GM12878 (cell line): ENCODE results near the gene NAALADL2.

Source experiments
- CHD2 ChIP-seq: IDR thresholded peaks from 2 replicates; pipeline ENCODE4 v1.6.1; 2011; ENCODE audit warnings: low read depth, low read length, improper control_type of control experiment, borderline replicate concordance
- FOXM1 ChIP-seq: IDR thresholded peaks from 2 replicates; pipeline ENCODE4 v1.6.1; 2012; ENCODE audit warnings: low read depth, mild to moderate bottlenecking, inconsistent platforms, low read length, moderate library complexity
- GATAD2B ChIP-seq: fragments of 450-650 bp; conservative IDR thresholded peaks from 2 replicates; pipeline ENCODE4 v1.6.1; 2017; ENCODE audit warnings: low read depth, mild to moderate bottlenecking, moderate library complexity
- NRF1 ChIP-seq: conservative IDR thresholded peaks from 2 replicates; pipeline ENCODE4 v1.6.1; 2011; ENCODE audit warnings: mild to moderate bottlenecking, low read depth, low read length, improper control_type of control experiment
- POLR2A ChIP-seq: IDR thresholded peaks from 2 replicates; pipeline ENCODE4 v1.6.1; 2011; ENCODE audit warnings: low read depth, mild to moderate bottlenecking, low read length
- ZNF24 ChIP-seq: fragments of 450-650 bp; IDR thresholded peaks from 2 replicates; pipeline ENCODE4 v1.6.1; 2017; ENCODE audit warnings: antibody characterized with exemption, mild to moderate bottlenecking
- TF ChIP-seq, protein P1 (sequence below), 3 experiments: IDR thresholded peaks in 2 of 3; conservative IDR thresholded peaks in 1 of 3; 2 replicates each; pipeline ENCODE4 v1.5.1; 2011; ENCODE audit warnings: low read depth in 3 of 3, low read length in 3 of 3, mild to moderate bottlenecking in 3 of 3, control low read depth in 2 of 3, moderate library complexity in 2 of 3, inconsistent platforms in 1 of 3, mixed read lengths in 1 of 3; ENCODE audit not compliant: control insufficient read depth in 2 of 3, insufficient read depth in 1 of 3; ENCODE audit errors: extremely low read depth in 1 of 3
- TF ChIP-seq, protein P2 (sequence below): IDR thresholded peaks from 2 replicates; pipeline ENCODE4 v1.6.1; 2012; ENCODE audit warnings: mild to moderate bottlenecking, low read depth, low read length

DNA sequence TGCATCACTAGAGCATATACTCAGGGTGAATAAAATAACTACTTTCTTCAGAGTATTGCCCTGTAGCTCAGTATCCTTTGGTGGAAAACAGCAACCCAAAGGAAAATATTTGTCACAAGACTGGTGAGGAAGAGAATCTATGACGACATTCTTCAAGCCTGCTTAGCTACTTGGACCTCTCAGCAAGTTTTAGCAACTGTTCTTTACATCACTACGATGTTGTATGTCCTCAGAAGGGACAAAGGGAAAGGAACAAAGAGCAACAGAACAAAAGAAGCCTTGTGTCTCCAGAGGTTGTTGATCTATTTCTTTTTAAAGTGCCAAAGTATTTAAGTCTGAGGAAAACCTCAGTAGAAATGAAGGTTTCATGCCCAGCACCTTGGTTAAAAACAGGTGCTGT, 746.7 kb downstream of the NAALADL2 start:
- TF ChIP-seq, protein P1, sequence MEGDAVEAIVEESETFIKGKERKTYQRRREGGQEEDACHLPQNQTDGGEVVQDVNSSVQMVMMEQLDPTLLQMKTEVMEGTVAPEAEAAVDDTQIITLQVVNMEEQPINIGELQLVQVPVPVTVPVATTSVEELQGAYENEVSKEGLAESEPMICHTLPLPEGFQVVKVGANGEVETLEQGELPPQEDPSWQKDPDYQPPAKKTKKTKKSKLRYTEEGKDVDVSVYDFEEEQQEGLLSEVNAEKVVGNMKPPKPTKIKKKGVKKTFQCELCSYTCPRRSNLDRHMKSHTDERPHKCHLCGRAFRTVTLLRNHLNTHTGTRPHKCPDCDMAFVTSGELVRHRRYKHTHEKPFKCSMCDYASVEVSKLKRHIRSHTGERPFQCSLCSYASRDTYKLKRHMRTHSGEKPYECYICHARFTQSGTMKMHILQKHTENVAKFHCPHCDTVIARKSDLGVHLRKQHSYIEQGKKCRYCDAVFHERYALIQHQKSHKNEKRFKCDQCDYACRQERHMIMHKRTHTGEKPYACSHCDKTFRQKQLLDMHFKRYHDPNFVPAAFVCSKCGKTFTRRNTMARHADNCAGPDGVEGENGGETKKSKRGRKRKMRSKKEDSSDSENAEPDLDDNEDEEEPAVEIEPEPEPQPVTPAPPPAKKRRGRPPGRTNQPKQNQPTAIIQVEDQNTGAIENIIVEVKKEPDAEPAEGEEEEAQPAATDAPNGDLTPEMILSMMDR (IDR thresholded peaks at IDR 0.05 in 2 of 3, conservative IDR thresholded peaks at IDR 0.05 in 1 of 3; ENCODE audit: control insufficient read depth in 2 of 3, extremely low read depth in 1 of 3, insufficient read depth in 1 of 3, low read depth in 3 of 3, low read length in 3 of 3), result no peak
- no peak for TF ChIP-seq ZNF24
- no peak for TF ChIP-seq CHD2
- no peak for TF ChIP-seq NRF1
- no peak for TF ChIP-seq POLR2A
- TF ChIP-seq FOXM1, result no peak
- TF ChIP-seq, protein P2, sequence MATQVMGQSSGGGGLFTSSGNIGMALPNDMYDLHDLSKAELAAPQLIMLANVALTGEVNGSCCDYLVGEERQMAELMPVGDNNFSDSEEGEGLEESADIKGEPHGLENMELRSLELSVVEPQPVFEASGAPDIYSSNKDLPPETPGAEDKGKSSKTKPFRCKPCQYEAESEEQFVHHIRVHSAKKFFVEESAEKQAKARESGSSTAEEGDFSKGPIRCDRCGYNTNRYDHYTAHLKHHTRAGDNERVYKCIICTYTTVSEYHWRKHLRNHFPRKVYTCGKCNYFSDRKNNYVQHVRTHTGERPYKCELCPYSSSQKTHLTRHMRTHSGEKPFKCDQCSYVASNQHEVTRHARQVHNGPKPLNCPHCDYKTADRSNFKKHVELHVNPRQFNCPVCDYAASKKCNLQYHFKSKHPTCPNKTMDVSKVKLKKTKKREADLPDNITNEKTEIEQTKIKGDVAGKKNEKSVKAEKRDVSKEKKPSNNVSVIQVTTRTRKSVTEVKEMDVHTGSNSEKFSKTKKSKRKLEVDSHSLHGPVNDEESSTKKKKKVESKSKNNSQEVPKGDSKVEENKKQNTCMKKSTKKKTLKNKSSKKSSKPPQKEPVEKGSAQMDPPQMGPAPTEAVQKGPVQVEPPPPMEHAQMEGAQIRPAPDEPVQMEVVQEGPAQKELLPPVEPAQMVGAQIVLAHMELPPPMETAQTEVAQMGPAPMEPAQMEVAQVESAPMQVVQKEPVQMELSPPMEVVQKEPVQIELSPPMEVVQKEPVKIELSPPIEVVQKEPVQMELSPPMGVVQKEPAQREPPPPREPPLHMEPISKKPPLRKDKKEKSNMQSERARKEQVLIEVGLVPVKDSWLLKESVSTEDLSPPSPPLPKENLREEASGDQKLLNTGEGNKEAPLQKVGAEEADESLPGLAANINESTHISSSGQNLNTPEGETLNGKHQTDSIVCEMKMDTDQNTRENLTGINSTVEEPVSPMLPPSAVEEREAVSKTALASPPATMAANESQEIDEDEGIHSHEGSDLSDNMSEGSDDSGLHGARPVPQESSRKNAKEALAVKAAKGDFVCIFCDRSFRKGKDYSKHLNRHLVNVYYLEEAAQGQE, result no peak
- no peak for TF ChIP-seq GATAD2B
